HG03095 (cell line): ENCODE measurements around the gene NME7.
"Not testable (repeated sequence)": the region's sequence is repeated elsewhere in the genome, so short reads cannot be mapped to it uniquely, and the experiment has no call there.

ENCODE experiments used
- ATAC-seq: cut with Tn5 transposase; IDR thresholded peaks from one replicate; pipeline ENCODE4 v1.9.1; 2021; ENCODE audit warnings: moderate library complexity; ENCODE audit not compliant: unreplicated experiment

NME7 gene

GRCh38 chr1:169130683-169131082 is 236.9 kb downstream of the NME7 start:
- no peak for ATAC-seq

DNA sequence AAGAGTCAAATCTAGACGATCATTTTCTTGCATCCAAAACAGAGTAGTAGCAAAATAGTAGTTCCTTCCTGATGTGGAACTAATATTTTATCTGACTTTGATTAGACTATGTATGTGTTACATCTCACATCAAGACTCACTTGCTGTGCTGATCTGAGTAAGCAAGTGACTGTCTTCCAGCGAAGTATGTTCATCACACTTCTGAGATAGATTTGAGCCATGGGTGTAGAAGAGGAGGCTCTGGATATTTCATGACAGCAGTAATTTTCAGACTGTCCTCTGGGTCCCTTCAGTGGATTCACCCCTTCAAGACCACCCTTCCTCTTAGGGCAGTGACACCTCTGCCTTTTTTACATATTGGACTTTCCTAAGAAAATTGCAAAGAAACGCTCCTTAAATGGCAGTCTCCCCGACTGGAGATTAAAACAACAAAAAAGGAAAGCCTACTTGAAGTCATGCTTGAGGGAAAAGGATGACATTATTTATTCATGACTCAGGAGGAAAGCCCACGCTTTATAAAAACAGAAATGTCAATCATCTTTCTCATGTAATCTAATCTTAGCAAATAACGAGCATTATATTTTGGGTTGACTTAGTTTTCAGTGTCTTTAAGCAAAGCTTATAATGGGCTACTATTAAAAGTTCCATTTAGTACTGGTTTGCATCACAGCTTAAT is 238.3 kb downstream of the NME7 start:
- ATAC-seq = no peak

- ATAC-seq = no peak
Observed at GRCh38 chr1:169128562-169128961, 239.0 kb downstream of the NME7 start.

DNA sequence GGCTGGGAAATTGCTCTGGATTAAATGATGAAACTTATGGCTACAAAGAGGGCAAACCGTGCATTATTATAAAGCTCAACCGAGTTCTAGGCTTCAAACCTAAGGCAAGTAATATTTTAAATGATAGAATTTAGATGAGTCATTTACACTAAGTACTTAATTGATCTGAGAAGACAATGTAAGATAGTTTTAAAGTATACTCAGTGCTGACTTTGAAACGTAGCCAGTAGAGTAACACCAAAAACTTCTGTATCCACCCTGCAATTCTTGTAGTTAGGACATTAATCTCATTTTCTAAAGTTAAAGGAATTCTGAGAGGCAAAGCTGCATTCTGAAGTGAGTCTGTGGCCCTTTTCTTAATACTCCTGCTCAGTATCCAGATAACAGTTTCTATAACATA is 240.3 kb downstream of the NME7 start:
- no peak for ATAC-seq

GRCh38 chr1:169126335-169126734 is 241.3 kb downstream of the NME7 start:
- no peak for ATAC-seq

DNA sequence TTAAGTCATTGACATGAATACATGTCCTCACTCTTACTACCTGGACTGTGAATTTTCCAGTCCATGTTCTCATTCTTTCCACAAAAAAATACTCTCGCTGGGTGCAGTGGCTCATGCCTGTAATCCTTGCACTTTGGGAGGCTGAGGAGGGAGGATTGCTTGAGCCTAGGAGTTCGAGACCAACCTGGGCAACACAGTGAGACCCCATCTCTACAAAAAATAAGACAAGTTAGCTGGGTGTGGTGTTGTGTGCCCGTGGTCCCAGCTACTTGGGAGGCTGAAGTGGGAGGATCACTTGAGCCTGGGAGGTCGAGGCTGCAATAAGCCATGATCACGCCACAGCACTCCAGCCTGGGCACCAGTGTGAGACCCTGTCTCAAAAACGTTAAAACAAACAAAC is 242.0 kb downstream of the NME7 start:
- ATAC-seq = not testable (repeated sequence)

- no peak for ATAC-seq
Observed at GRCh38 chr1:169124459-169124858, 243.1 kb downstream of the NME7 start.

- ATAC-seq = no peak
Observed at GRCh38 chr1:169122976-169123375, 244.6 kb downstream of the NME7 start.

DNA sequence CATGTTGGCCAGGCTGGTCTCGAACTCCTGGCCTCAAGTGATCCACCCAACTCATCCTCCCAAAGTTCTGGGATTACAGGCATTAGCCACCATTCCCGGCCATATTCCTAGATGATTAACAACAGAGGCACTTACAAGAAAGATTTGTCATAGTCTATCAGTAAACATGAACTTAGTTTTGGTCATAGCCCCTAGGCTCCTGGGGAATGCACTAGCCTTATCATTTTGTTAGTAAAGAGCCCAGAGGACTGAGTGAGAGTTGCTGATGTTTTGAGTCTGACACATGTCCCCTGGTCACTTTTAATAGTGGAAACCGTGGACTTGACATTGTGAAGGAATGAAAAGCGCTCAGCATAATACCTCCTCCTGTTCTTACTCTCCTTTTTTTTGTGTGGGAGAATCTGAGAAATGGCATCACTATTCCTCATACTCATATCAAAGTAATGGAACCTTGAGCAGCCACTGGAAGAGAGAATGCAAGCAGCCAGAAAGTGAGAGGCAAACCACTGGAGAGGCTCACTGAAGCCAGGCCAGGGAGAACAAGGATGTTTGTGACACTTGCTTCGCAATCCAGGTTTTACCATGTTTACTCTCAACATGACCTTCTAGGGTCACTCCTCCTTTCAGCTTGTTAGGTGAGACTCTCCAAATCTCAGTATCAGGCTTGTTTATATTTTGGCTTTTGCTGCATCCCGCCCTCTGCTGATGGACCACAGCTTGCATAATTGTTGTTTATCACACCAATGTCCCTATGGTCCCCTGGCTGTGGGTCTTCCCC is 246.3 kb downstream of the NME7 start:
- no peak for ATAC-seq

- ATAC-seq = no peak
Observed at GRCh38 chr1:169120066-169120465, 247.5 kb downstream of the NME7 start.

GRCh38 chr1:169119405-169119804 is 248.2 kb downstream of the NME7 start:
- ATAC-seq = no peak

- ATAC-seq = no peak
Observed at GRCh38 chr1:169118227-169118626, 249.4 kb downstream of the NME7 start.

GRCh38 chr1:169117599-169117998 is 250.0 kb downstream of the NME7 start:
- ATAC-seq = no peak

DNA sequence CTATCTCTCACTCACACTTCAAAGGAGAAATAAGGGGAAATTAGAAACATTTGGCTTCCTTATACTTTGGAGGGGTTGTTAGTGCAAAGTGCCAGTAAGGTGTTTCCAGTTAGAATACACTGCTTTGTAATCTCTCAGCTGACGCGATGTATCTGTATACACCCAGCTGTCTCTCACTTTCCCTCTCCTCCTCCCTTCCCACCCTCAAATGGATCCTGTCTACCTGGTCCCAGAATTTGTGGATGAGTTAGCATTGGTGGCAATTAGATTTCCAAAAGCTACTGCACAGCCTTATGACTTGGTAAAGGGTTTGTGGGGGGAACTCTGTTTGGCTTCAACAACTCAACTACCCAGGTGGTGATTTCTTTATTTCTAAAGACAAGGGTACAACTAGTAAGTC is 250.6 kb downstream of the NME7 start:
- no peak for ATAC-seq

- ATAC-seq = peak; percentile 53
Observed at GRCh38 chr1:169115891-169116585, 251.6 kb downstream of the NME7 start.

GRCh38 chr1:169113613-169114119 is 253.9 kb downstream of the NME7 start:
- no peak for ATAC-seq

GRCh38 chr1:169112241-169112640 is 255.4 kb downstream of the NME7 start:
- ATAC-seq = no peak

- ATAC-seq = no peak
Observed at GRCh38 chr1:169111472-169111871, 256.1 kb downstream of the NME7 start.

DNA sequence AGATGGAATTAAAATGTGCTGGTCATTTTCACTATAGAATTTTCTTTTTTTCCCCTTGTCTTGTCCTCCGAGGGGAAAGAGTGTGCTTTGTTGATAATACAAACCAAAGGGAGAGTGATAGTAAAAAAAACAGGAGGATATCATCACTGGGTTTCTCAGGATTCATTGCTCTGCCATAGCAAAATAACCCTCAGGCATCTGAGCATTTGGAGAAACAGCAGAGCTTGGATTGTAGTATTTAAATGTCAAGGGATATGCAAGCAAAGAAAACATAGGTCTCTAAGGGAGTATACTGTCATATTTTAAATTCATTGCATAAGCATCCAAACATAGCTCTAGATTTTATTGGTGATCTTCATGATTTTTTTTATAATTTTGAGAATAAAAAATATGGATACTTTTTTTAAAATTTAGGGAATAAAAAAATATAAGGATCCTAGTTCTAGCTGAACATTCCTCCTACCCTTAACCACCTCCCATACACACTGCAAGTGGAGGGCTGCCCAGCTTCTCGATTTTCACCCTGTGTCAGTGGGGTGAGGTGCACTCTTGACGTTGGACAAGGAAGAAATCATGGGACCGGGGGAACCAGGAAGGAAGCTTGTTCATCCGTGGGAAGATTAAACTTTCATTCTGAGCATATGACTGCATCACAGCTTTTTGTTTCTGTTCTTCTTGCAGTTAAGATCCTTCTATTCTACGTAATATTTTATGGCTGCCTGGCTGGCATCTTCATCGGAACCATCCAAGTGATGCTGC is 256.7 kb downstream of the NME7 start:
- no peak for ATAC-seq

- ATAC-seq = no peak
Observed at GRCh38 chr1:169110236-169110635, 257.4 kb downstream of the NME7 start.

DNA sequence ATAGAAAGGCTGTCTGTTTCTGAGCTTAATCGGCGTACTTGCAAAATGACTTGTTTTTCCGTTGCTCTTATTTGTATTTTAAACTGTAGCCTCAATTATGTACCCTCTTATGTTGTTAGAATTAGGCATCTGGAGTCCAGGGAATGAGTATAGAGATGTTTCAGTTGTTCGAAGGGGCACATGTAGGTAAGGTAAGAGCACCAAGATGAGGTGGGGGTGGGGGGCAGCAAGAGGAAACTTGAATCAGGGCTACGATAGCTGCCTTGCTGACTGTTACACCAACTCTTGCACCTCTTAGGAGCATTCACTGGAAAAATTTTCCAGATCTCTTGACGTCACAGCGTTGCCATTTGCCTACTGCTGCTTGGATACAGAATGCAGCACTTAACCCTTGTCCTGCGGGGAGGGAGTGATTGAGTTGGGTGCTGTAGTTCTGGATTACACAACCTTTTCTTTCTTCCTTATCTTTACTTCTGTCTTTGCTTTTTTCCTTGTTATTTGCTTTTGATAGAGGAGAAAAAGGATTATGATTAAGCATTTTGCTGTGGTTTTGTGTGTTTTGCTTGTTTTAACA is 257.9 kb downstream of the NME7 start:
- no peak for ATAC-seq
